HK-2 (cell line): ENCODE results near the gene SHC1.

ENCODE experiments used
- DNase-seq: peaks from one replicate; pipeline ENCODE4 v3.0.0-alpha.2; 2018; ENCODE audit not compliant: unreplicated experiment

SHC1 gene

DNA sequence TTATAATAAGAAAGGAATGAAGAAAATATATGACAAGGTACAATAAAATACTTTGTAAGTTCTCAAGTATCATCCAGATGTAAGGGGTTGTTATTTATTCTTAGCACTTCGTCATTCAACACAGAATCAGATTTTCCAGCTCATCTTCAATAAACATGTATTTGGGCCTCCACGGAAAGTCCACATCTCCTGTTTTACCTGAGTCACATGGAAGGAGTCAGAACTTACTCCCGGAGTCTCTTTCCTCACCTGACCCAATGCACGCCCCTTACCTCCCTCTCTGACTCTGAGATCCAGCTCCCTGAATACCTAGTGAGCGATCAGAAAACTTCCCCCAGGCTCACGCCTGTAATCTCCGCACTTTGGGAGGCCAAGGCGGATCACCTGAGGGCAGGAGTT lies 32.6 kb downstream of the SHC1 start:
- no peak for DNase-seq

GRCh38 chr1:154937085-154937987 lies 33.2 kb downstream of the SHC1 start:
- DNase-seq, result peak; percentile 57

DNA sequence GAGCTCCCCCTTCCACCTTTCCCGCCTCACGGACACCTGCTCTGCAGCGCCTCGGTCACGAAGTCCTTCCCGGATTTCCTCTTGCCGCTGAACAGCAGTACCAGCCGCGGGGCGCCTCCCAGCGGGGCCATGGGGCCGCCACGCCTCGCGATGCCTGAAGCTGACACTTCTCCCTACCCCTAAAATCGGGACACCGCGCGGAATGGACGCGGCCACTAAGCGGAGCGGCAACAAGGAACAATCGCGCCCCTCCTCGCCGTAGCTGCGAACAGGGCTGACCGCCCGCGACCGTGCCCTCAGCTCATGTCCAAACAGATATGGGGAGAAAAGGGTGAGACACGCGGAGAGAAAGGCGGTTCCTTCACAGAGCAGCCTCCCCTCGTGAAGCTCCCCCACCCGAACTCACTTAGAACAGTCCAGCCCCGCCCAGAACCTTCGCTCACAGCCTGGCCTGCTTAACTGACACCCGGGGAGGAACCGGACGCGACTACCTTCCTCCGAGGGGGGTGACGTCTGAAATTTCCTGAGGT lies 33.9 kb downstream of the SHC1 start, which contains the start of gene PMVK:
PMVK (minus strand) TSS at position 165 of the 530 bp plus-strand sequence; CDS start at position 131, 34 bp downstream.
- peak; percentile 93 for DNase-seq

DNA sequence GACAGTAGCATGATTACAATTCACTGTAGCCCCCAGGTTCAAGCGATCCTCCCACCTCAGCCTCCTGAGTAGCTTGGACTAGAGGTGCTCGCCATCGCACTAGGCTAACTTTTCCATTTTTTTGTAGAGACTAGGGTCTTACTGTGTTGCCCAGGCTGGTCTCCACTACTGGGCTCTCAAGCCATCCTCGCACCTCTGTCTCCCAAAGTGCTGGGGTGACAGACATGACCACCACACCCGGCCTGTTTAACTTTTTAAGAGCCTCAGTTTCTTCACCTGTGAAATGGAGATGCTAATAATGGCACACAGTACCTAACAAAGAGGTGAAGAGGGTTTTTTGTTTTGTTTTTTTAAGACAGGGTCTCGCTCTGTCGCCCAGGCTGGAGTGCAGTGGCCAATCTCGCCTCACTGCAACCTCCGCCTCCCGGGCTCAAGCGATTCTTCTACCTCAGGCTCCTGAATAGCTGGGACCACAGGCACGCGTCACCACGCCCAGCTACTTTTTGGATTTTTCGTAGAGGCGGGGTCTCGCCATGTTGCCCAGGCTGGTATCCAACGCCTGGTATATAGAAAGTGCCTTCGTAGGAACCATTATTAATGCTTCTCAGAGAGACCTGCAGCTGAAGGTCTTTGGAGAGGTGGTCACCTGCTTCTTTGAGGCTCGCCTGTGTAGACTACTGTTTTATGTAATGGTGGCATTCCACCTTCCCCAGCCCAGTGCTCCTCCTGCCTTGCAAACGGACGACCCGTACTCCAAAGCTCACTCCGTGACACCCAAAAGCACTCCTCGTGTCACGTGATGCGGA lies 34.6 kb downstream of the SHC1 start:
- no peak for DNase-seq

DNA sequence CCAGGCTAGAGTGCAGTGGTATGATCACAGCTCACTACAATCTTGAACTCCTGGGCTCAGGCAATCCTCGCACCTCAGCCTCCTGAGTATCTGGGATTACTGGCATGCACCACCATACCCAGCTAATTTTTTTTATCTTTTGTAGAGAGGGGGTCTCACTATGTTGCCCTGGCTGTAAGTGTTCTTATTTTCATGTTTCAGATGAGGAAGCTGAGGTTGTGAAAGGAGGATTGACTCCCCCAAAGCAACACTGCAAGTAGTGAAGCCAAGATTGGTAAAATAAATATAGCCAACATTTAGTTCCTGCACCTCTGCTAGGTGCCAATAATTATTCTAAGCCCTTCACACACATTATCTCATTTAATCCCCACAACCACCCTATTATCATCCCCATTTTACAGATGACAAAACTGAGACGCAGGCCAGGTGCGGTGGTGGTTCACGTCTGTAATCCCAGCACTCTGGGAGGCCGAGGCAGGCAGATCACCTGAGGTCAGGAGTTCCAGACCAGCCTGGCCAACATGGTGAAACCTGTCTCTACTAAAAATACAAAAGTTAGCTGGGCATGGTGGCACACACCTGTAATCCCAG lies 36.1 kb downstream of the SHC1 start:
- no peak for DNase-seq

DNA sequence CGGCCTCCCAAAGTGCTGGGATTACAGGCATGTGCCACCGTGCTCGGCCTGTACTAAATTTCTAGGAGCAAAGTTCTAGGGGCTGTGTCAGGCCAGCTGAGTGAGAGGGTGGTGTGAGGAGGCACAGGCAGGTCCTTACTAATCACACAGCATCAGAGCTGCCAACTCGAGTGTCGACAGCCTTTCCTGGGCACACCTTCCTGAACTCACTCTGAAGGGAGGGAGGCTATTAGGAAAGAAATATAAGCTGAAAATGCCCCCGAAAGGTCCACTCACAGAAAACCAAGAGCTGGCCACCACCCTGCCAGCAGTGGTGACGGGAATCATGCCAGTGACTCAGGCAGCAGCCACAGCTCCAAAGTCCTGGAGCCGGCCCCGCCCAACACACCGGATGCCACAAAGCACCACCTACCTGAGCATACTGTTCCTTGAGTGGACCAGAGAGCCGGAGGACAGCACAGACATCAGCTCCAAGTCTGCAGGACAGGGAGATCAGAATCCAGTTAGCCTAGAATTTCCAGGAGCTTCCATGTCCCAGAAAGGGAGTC lies 38.5 kb downstream of the SHC1 start:
- no peak for DNase-seq

- no peak for DNase-seq
Measured at GRCh38 chr1:154926201-154926600, 44.3 kb downstream of the SHC1 start.

DNA sequence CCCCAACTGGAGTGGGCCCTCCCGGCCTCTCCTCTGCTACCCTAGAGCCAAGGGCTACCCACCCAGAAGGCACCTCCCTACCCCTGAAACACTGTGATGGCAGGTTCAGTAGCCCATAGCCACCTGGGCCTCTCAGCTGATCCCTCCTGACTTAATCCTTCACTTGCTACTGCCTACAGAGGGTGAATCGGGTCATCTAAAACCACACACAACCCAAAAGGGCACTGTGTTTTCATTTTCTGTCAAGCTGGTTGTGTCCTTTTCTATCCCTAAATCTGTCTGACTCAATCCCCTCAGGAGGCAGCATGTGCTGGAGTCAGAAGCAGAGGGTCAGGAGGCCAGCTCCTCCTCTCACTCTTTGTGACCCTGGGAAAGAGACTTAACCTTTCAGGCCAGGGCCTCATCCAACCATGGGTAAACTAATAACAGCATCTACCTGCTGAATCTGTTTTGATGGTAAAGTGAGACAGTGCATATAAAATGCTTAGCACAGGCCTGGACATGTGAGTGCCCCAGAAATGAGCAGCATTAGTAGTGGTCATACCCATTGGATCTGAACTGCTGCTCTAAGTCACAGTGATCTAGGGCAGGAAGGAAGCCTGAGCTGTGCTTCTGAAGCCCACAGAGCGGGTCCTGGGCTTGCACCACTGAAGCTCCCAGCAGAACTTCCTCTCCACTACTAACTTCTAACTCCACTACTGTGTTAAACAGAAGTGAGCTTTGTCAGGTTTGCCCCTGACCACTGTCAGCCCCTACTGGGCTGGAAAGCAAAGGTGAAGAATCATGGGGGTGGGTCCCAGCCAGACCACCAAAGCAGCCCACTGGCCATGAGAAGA lies 45.0 kb downstream of the SHC1 start:
- no peak for DNase-seq

DNA sequence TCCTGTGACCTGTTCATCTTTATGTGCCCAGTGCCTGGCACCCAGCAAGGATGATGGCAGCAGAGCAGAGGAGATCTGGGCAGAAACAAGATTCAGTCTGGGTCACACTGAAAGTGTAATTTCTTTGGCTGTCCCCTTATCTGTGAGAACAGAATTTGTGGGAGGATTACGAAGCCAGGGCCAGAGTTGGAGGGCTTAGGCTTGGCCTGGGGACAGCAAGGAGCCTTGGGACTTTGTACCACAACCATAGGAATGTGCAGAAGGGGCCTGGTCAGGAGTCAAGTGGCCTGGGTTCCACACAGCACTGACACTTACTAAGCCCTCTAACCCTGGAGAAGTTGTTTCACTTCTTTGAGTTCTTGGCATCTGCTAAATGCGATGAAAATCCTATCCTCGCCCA lies 46.9 kb downstream of the SHC1 start:
- DNase-seq, result no peak

GRCh38 chr1:154913273-154913672 lies 57.3 kb downstream of the SHC1 start:
- no peak for DNase-seq

- no peak for DNase-seq
Measured at GRCh38 chr1:154912755-154913154, 57.8 kb downstream of the SHC1 start.
